Measurements from ENCODE around the gene RAB3IL1.
"Not testable (repeated sequence)": the region's sequence is repeated elsewhere in the genome, so short reads cannot be mapped to it uniquely, and the experiment has no call there.

RAB3IL1 gene

DNA sequence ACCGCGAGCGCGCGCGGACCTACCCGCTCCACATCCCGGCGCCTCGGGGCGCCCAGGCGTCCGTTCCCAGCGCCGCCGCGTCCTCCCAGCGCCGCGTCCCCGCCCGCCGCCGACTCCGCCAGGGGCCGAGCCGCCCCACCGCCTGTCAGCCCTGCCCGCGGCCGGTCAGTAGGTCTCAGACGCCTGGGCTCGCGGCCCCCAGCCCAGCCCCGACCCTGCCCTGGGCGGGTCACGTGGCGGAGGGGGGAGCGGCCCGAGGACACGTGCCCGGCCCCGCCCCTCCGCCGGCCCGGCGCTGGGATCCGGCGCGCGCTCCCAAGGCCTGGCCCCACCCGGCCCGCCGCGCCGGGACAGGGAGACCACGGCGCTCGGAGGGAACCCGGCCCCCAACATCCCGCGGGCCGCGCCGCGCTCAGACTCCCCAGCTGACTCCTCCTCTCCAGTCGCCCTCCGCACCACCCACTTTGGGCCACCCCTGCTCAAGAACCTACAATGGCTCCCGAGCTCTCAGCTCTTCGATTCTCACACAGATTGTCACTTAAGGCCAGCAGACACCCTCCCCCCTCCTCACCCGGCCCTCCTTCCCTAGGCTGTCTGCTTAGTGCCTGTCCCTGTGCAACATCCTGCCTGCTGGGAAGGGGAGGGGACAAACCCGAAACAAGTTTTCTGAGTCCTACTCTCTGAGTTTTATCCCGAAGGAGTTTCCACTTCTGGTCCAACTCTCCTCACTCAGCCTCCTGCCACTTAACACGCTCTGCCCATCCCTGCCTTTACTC is at the start of gene RAB3IL1:
TSS of gene RAB3IL1 (minus strand) at position 233 of the 776 bp plus-strand sequence. CDS start at position 34, 199 bp downstream.
- peak; percentile 23 for DNase-seq (ENCODE audit: low spot score)

DNA sequence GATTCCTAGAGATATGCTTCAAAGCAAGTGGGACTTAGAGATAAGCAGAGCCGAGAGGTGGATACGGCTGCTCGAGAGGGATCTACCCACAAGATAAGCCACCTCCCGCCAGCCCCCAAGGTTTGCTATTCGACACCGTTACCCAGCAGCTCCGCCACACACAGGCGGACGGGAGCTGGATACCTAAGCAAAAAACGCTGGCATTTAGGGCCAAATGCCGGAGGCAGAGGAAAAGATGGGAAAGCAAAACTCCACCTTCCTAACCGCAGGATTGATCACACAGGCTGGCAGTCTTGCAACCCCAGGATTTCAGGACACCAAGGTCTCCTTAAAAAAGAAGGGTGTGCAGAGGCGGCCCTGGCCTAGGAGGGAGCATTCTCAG is 49.4 kb upstream of the RAB3IL1 start:
- peak; percentile 41 for DNase-seq (ENCODE audit: low spot score)

DNA sequence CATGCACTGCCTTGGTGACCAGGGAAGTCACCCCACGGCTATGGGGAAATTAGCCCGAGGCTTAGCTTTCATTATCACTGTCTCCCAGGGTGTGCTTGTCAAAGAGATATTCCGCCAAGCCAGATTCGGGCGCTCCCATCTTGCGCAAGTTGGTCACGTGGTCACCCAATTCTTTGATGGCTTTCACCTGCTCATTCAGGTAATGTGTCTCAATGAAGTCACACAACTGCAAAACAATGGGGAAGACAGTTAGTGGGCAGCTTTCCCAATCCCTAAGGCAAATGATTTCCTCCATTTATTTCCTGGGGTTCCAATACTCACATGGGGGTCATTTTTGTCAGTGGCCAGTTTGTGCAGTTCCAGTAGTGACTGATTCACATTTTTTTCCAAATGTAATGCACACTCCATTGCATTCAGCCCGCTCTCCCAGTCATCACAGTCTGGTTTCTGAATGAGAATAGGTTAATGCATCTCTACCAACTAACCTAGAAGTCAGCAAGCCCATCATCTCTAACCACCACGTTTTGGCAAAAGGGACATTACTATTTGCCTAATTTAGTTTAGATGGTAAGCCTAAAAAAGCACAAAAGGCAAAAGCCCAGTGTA is 47.4 kb upstream of the RAB3IL1 start:
- not testable (repeated sequence) for DNase-seq (ENCODE audit: low spot score)

- DNase-seq (ENCODE audit: low spot score), result peak; percentile 29
Measured at GRCh38 chr11:61964058-61964665, 46.8 kb upstream of the RAB3IL1 start.

GRCh38 chr11:61963282-61964057 is 46.1 kb upstream of the RAB3IL1 start:
- DNase-seq (ENCODE audit: low spot score), result peak; percentile 43

GRCh38 chr11:61963016-61963281 is 45.6 kb upstream of the RAB3IL1 start:
- peak; percentile 54 for DNase-seq (ENCODE audit: low spot score)

- DNase-seq (ENCODE audit: low spot score), result peak; percentile 38
Measured at GRCh38 chr11:61962213-61963015, 45.0 kb upstream of the RAB3IL1 start.

GRCh38 chr11:61961570-61962212 is 44.3 kb upstream of the RAB3IL1 start:
- DNase-seq (ENCODE audit: low spot score), result peak; percentile 83

DNA sequence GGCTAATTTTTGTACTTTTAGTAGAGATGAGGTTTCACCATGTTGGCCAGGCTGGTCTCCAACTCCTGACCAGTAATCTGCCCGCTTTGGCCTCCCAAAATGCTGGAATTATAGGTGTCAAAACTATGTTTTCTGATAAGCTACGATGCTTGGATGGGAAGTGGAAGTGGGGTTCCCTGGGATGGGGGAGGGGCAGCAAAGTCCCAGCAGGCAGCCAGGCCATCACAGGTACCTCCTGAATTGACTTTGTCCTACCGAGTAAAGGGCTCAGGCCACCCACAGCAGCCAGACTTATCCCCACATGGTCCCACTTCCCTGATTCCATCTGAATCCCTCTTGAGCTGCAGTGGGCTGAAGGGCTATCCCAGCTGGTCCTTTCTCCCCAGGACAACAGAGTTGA is 43.2 kb upstream of the RAB3IL1 start:
- DNase-seq (ENCODE audit: low spot score), result no peak

GRCh38 chr11:61959678-61960077 is 42.3 kb upstream of the RAB3IL1 start:
- DNase-seq (ENCODE audit: low spot score), result no peak

DNA sequence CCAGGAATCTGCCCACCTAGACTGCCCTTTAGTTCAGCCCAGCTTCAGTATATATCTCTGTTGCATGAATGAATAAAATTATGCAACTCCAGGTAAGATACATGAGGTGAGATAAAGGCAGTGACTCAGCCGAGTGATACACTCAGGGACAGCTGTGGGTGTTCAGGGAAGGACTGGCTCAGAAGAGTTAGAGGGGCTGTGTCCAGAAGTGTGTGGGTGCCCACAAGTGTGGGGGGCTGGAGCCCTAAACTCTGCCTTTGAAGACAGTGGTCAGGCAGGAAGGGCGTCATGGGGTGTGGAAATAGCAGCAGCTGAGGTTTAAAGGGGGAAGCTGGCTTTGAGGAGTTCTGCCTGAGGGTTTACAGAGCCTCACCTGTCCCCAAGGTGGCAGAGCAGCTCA is 41.7 kb upstream of the RAB3IL1 start:
- DNase-seq (ENCODE audit: low spot score), result peak; percentile 92

DNA sequence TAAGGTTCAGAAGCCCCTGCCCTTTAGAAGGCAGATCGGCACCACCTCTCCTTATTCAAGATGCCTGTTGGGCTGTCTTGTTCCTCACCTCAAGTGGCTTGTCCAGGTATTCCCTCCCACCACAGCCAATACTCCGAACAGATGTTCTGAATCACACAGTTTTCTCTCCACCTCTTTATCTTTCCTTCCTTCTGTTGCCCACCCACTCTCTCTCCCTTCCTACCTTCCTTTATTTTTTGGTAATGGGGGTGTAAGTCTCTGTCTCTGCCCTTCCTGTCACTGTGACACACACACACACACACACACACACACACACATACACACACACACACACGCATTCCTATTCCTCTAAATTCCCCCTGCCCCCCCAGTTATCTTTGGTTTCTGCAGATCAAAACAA is 41.2 kb upstream of the RAB3IL1 start:
- peak; percentile 27 for DNase-seq (ENCODE audit: low spot score)

DNA sequence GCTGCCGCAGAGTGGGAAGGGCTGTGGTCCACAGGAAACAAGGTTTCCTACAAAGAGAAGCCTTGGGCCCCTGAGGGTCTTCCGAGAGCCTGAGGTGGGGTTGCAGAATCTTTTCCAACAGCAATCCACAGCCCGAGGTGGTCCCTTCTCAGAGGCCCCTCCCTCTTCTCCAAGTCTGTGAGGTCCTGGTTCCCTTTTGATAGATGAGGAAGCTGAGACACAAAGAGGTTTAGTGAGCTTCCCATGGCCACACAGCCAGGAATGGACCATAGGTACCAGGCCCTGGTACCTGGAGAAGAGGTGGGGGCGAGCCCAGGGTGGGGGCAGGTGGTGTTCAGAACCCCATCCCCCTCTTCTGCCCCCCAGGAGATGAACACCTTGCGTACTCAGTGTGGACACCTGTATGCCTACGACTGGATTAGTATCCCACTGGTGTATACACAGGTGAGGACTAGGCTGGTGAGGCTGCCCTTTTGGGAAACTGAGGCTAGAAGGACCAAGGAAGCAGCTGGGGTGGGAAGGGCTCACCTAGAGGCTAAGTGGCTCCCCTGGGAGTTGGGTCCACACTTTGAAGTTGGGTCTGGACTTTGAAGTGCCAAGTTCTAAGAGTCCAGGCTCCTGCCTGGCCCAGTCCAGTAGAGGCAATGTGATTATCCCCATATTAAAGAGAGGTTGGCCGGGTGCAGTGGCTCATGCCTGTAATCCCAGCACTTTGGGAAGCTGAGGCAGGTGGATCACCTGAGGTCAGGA is 39.8 kb upstream of the RAB3IL1 start:
- no peak for DNase-seq (ENCODE audit: low spot score)

- DNase-seq (ENCODE audit: low spot score), result no peak
Measured at GRCh38 chr11:61956191-61957020, 39.0 kb upstream of the RAB3IL1 start.

- no peak for DNase-seq (ENCODE audit: low spot score)
Measured at GRCh38 chr11:61955422-61956135, 38.2 kb upstream of the RAB3IL1 start.

GRCh38 chr11:61954851-61955421 is 37.6 kb upstream of the RAB3IL1 start:
- DNase-seq (ENCODE audit: low spot score), result no peak

- DNase-seq (ENCODE audit: low spot score), result peak; percentile 39
Measured at GRCh38 chr11:61954106-61954850, 36.9 kb upstream of the RAB3IL1 start.

- not testable (repeated sequence) for DNase-seq (ENCODE audit: low spot score)
Measured at GRCh38 chr11:61953632-61954031, 36.3 kb upstream of the RAB3IL1 start.
